SJSA1 (cell line): Measurements from ENCODE around the gene CTNNA3. TPM values are rescaled to one million over a fixed set of nuclear protein-coding genes. Genes with fewer than 3 reads are reported as not detected.
A peak's percentile ranks its signal among the peaks of the same experiment; 100 is the strongest.
"Not testable (repeated sequence)": the region's sequence is repeated elsewhere in the genome, so short reads cannot be mapped to it uniquely, and the experiment has no call there.

Experiments used
- DNase-seq, 2 experiments: peaks; one replicate each; pipeline ENCODE4 v3.0.0-alpha.2; 2015 to 2020; ENCODE audit warnings: low spot score in 2 of 2, low read depth in 1 of 2
- H3K27ac ChIP-seq: fragments of 250-450 bp; sonication (Bioruptor Pico); 2 replicates; pipeline ENCODE4 v1.5.1; 2020; ENCODE audit warnings: mild to moderate bottlenecking, moderate library complexity
- H3K27me3 ChIP-seq: fragments of 250-450 bp; sonication (Bioruptor Pico); replicated peaks from 2 replicates; pipeline ENCODE4 v1.5.1; 2020; ENCODE audit warnings: mild to moderate bottlenecking, moderate library complexity
- H3K36me3 ChIP-seq: fragments of 250-450 bp; sonication (Bioruptor Pico); 2 replicates; pipeline ENCODE4 v1.5.1; 2020; ENCODE audit warnings: mild to moderate bottlenecking
- H3K4me1 ChIP-seq: fragments of 250-450 bp; sonication (Bioruptor Pico); replicated peaks from 2 replicates; pipeline ENCODE4 v1.6.1; 2021; ENCODE audit warnings: mild to moderate bottlenecking
- H3K4me3 ChIP-seq: fragments of 250-450 bp; sonication (Bioruptor Pico); 2 replicates; pipeline ENCODE4 v1.5.1; 2020; ENCODE audit warnings: mild to moderate bottlenecking
- H3K9me3 ChIP-seq: fragments of 250-450 bp; sonication (Bioruptor Pico); replicated peaks from 2 replicates; pipeline ENCODE4 v1.5.1; 2020; ENCODE audit warnings: mild to moderate bottlenecking
- total RNA-seq: library from RNA; depleted of rRNA; stranded (reverse); fragments of >200 nt; shearing (Covaris generic); gene quantifications from 2 replicates; pipeline ENCODE4 v1.2.3, GENCODE V29; 2014

The CTNNA3 gene
- total RNA-seq, 1 experiment from 2014 or later: 0.18 TPM

- not testable (repeated sequence) for H3K36me3 ChIP-seq, DNase-seq, H3K9me3 ChIP-seq
Measured at GRCh38 chr10:67684140-67684539, 11.9 kb downstream of the CTNNA3 start.

DNA sequence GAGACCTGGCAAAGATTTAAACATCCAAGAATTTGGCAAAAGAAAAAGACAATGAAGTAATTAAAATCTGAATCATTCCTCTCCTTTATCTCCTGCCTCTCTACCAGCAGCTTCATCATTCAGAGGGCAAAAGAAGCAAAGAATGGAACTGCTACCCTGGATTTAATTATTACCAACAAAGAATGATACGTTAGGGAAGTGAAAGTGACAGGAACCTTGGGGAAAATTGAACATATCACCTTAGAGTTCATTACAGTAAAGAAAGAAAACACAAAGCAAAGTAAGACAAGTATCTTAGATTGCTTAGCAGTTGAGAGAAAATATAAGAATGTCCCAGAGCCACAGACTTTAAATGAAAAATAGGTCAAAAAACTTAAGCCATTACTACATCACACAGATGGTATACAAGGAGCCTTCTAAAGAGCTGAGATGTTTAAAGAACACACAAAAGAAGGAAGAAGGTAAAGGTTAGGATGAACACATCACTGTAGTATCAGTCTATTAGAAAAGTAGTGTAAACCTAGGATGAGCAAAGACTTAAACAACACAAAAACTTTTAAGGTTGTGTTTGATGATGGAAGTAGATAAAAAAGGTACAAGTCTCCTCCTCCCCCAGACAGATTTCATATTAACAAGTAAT lies 17.5 kb downstream of the CTNNA3 start:
- no peaks in the 10 kb centered on the region for H3K4me1 ChIP-seq
- no peaks in the 10 kb centered on the region for H3K27me3 ChIP-seq
- H3K36me3 ChIP-seq: no peaks in the 10 kb centered on the region
- no peak overlapping the region for H3K4me3 ChIP-seq
- DNase-seq: no peak
- no peak overlapping the region for H3K27ac ChIP-seq
- no peaks in the 10 kb centered on the region for H3K9me3 ChIP-seq

More at GRCh38 chr10:67684140-67684539, 11.9 kb downstream of the CTNNA3 start:
- not testable (repeated sequence) for H3K27ac ChIP-seq, H3K27me3 ChIP-seq, H3K4me1 ChIP-seq, H3K4me3 ChIP-seq

DNA sequence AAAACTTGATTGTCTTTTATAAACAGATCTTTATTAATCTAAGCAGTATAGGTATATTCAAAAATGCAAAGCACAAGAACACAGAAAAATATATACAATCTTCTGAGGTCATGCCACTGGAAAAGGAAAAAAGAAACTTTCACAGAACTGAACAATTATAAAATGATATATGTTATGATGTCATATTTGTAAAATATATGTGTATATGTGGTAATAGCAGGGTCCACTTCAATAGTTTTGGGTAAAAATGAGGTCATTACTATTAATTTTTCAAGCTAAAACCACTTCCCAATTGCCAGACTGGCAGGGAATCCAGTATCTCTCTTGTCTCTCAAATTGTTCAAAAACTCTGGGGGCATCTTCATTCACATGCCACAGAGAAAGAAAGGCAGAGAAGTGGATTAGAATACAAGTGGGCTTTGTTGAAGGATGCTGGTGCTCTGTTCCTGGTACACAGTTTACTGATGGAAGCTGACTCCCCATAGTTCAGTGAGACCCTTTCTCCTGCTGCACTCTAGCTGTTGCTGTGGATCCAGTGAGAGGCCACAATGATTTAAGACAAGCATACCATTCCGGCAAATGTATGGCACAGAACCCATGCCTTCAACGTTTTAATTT lies 19.7 kb downstream of the CTNNA3 start:
- no peaks in the 10 kb centered on the region for H3K27me3 ChIP-seq
- no peak for DNase-seq
- no peaks in the 10 kb centered on the region for H3K36me3 ChIP-seq

DNA sequence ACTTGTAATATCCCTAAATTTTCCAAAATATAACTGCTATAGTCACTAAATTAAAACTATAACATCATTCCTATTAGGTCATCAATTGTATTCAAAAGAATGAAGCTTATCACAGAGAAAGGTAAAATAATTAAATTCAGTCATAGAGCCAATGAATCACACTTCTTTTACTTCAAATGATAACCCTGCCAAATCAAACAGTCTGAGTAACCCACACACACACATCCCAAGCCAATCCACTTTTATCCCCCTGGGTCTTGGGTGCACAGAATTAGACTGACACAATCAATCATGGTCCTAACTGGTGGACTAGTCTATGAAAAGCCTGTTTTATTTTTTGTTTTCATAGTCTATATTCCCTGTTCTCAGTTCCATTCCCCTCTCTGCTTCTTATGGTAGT lies 25.6 kb downstream of the CTNNA3 start:
- no peaks in the 10 kb centered on the region for H3K4me1 ChIP-seq
- H3K36me3 ChIP-seq: no peaks in the 10 kb centered on the region
- no peak overlapping the region for H3K4me3 ChIP-seq
- no peaks in the 10 kb centered on the region for H3K9me3 ChIP-seq
- no peak for DNase-seq
- H3K27ac ChIP-seq: no peak overlapping the region
- H3K27me3 ChIP-seq: no peaks in the 10 kb centered on the region; the same call in 1 of the 2 replicates

More for the DNA sequence above, 19.7 kb downstream of the CTNNA3 start:
- no peak overlapping the region for H3K27ac ChIP-seq
- H3K4me3 ChIP-seq: no peak overlapping the region
- no peaks in the 10 kb centered on the region for H3K9me3 ChIP-seq
- no peaks in the 10 kb centered on the region for H3K4me1 ChIP-seq

DNA sequence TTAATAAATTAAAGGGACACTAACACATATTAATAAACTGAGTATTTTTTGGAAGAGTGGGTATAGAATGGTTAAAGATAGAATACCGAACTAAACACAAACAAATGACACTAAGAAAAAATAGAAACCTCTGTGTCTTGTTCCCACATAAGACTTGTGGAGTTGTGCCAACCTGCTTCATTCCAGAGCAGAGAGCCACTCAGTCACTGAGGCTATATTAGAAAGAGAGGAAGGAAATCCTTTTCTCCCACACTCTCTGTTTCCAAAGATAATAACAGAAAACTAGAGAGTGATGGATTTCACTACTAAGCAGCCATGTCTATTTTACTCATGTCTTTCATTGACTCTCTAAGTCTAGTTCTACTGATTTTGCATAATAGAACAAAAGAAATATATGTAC lies 26.0 kb downstream of the CTNNA3 start:
- H3K4me1 ChIP-seq: no peaks in the 10 kb centered on the region
- H3K36me3 ChIP-seq: no peaks in the 10 kb centered on the region
- no peak overlapping the region for H3K27ac ChIP-seq
- H3K27me3 ChIP-seq: no peaks in the 10 kb centered on the region; the same call in 1 of the 2 replicates
- DNase-seq: no peak
- H3K4me3 ChIP-seq: no peak overlapping the region
- no peaks in the 10 kb centered on the region for H3K9me3 ChIP-seq

GRCh38 chr10:67668448-67668847 lies 27.5 kb downstream of the CTNNA3 start:
- H3K27me3 ChIP-seq: no peaks in the 10 kb centered on the region; the same call in 1 of the 2 replicates
- no peaks in the 10 kb centered on the region for H3K36me3 ChIP-seq
- no peaks in the 10 kb centered on the region for H3K4me1 ChIP-seq
- no peak overlapping the region for H3K4me3 ChIP-seq
- H3K9me3 ChIP-seq: no peaks in the 10 kb centered on the region
- no peak overlapping the region for H3K27ac ChIP-seq
- no peak for DNase-seq

DNA sequence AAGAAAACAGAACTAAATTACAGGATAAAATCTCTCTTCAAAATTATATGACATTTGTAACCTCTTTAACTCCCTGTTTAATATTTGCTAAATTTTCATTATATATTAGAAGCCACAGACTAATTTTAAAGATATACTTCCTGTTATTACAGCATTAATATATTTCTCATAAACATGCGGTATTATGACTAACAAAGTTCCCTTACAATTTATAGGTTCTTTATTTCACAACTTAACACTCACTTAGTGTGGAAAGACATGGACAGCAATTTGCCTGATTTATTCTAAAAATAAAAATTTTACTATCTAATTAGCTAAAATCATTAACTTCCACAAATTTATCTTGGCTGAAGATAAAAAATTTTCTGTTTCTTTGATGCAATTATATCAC lies 29.0 kb downstream of the CTNNA3 start:
- H3K9me3 ChIP-seq: no peaks in the 10 kb centered on the region
- no peak overlapping the region for H3K27ac ChIP-seq
- no peaks in the 10 kb centered on the region for H3K36me3 ChIP-seq
- DNase-seq: no peak
- H3K4me3 ChIP-seq: no peak overlapping the region
- H3K27me3 ChIP-seq: no peaks in the 10 kb centered on the region; the same call in 1 of the 2 replicates
- no peaks in the 10 kb centered on the region for H3K4me1 ChIP-seq

GRCh38 chr10:67666416-67667034 lies 29.5 kb downstream of the CTNNA3 start:
- Histone ChIP-seq H3K4me3 (no peak overlapping the region), H3K36me3 (no peaks in the 10 kb centered on the region), H3K9me3 (no peaks in the 10 kb centered on the region), H3K4me1 (no peaks in the 10 kb centered on the region), H3K27me3 (no peaks in the 10 kb centered on the region; the same call in 1 of the 2 replicates), H3K27ac (no peak overlapping the region)
- DNase-seq: peak in 1 of 2 experiments; percentile 23

GRCh38 chr10:67665491-67665890 lies 30.5 kb downstream of the CTNNA3 start:
- Histone ChIP-seq H3K36me3 (no peaks in the 10 kb centered on the region), H3K4me3 (no peak overlapping the region), H3K27me3 (no peaks in the 10 kb centered on the region; the same call in 1 of the 2 replicates), H3K4me1 (no peaks in the 10 kb centered on the region), H3K27ac (no peak overlapping the region), H3K9me3 (no peaks in the 10 kb centered on the region)
- no peak for DNase-seq

- H3K9me3 ChIP-seq: no peaks in the 10 kb centered on the region
- no peaks in the 10 kb centered on the region for H3K4me1 ChIP-seq
- no peak overlapping the region for H3K27ac ChIP-seq
- no peaks in the 10 kb centered on the region; the same call in 1 of the 2 replicates for H3K27me3 ChIP-seq
- no peak for DNase-seq
- H3K4me3 ChIP-seq: no peak overlapping the region
- H3K36me3 ChIP-seq: no peaks in the 10 kb centered on the region
Measured at GRCh38 chr10:67664942-67665341, 31.1 kb downstream of the CTNNA3 start.

DNA sequence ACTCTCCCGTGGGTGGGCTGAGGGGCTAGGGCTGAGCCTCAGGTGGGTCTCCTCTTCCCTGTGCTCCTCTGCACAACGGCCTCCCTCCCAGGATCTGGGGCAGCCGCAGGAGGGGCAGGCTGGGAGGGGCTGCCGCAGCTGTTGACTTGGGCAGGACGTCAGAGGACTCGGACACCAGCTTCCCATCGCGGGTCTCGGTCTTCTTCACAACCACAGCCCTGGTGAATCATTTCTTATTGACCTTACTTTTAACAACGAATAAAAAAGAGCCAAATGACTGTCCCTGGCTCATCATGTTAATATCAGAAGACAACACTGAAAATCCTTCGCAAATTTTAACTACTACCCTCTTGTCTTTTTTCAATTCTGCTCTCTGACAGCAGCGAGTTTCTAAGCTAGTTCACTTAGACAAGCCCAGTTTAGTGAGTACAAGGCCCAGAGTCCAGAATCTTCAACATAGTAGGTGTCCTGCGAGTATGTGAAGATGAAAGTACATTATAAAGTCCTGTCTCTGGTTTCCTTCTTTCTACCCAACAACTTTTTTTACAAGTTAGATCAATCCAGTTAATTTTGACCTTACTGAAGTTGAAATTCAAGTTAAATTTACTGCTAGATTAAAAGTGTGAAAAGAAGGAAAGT lies 32.4 kb downstream of the CTNNA3 start:
- H3K27ac ChIP-seq: no peak overlapping the region
- no peak overlapping the region; the same call in 1 of the 2 replicates for H3K4me3 ChIP-seq
- H3K9me3 ChIP-seq: no peaks in the 10 kb centered on the region
- H3K4me1 ChIP-seq: no peaks in the 10 kb centered on the region
- H3K36me3 ChIP-seq: no peaks in the 10 kb centered on the region
- no peaks in the 10 kb centered on the region; the same call in 1 of the 2 replicates for H3K27me3 ChIP-seq
- peak in 1 of 2 experiments; percentile 15 for DNase-seq

DNA sequence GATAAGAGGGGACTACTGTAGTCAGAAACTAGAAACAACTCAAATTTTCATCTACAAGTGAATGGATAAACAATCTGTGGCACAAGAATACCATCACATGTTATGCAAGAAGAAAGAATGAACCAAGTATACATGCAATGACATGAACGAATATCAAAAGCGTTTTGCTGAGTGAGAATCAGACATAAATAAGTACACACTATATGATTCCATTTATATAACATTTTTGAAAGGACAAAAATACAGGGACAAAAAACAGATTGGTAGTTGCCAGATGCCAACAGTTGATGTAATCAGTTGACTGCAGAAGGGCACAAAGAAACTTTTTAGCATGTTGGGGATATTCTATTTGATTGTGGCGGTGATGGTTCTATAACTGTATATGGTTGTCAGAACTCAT lies 33.6 kb downstream of the CTNNA3 start:
- Histone ChIP-seq H3K9me3 (no peaks in the 10 kb centered on the region), H3K4me1 (no peaks in the 10 kb centered on the region), H3K36me3 (no peaks in the 10 kb centered on the region), H3K4me3 (no peak overlapping the region), H3K27me3 (no peaks in the 10 kb centered on the region; the same call in 1 of the 2 replicates), H3K27ac (no peak overlapping the region)
- no peak for DNase-seq

- H3K4me1 ChIP-seq: no peaks in the 10 kb centered on the region
- DNase-seq: no peak
- no peaks in the 10 kb centered on the region for H3K36me3 ChIP-seq
Measured at GRCh38 chr10:67659497-67659896, 36.5 kb downstream of the CTNNA3 start.

DNA sequence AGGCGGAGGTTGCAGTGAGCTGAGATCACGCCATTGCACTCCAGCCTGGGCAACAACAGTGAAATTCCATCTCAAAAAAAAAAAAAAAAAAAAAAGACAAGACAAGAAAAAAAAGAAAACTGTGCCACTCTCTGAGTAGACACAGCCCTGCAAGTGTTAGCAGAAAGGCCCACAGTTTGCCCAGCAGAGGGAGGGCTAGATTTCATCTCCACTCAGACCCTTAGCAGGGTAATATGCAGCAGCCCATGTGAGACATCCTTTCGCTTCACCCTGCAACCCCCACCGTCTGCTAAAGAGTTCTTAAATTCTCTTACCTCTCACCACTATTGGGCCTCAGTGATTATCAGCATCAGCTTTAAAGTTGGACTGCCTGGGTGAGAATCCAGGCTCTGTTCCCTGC lies 38.2 kb downstream of the CTNNA3 start:
- Histone ChIP-seq H3K36me3 (no peaks in the 10 kb centered on the region), H3K27me3 (no peaks in the 10 kb centered on the region), H3K4me3 (no peak overlapping the region), H3K27ac (no peak overlapping the region), H3K9me3 (no peaks in the 10 kb centered on the region), H3K4me1 (no peaks in the 10 kb centered on the region)
- DNase-seq: no peak

More at GRCh38 chr10:67659497-67659896, 36.5 kb downstream of the CTNNA3 start:
- Histone ChIP-seq H3K27ac (no peak overlapping the region), H3K27me3 (no peaks in the 10 kb centered on the region), H3K4me3 (no peak overlapping the region), H3K9me3 (no peaks in the 10 kb centered on the region)
